RWPE2 (cell line): ENCODE data around the gene PBX2.

Experiments used
- ATAC-seq: fragments of 200-7000 bp; cut with Tn5 transposase; 3 replicates; pipeline ENCODE4 v1.9.1; 2021; ENCODE audit warnings: low read depth
- DNase-seq: peaks from one replicate; pipeline ENCODE4 v3.0.0-alpha.2; 2020; ENCODE audit warnings: low spot score
- H3K27ac ChIP-seq: fragments of 450-650 bp; 2 replicates; pipeline ENCODE4 v1.5.1; 2017; ENCODE audit warnings: mild to moderate bottlenecking; ENCODE audit not compliant: poor library complexity, severe bottlenecking
- H3K27me3 ChIP-seq: fragments of 250-450 bp; sonication (Bioruptor Pico); 2 replicates; pipeline ENCODE4 v1.5.1; 2021; ENCODE audit warnings: mild to moderate bottlenecking, moderate library complexity; ENCODE audit not compliant: insufficient read depth, poor library complexity, severe bottlenecking
- H3K36me3 ChIP-seq: fragments of 250-450 bp; sonication (Bioruptor Pico); 2 replicates; pipeline ENCODE4 v1.5.1; 2020; ENCODE audit warnings: low read depth, mild to moderate bottlenecking, moderate library complexity
- H3K4me1 ChIP-seq: fragments of 250-450 bp; sonication (Bioruptor Pico); 2 replicates; pipeline ENCODE4 v1.5.1; 2021; ENCODE audit warnings: mild to moderate bottlenecking, moderate library complexity; ENCODE audit not compliant: insufficient read depth, poor library complexity, severe bottlenecking
- H3K4me3 ChIP-seq: fragments of 250-450 bp; sonication (Bioruptor Pico); 2 replicates; pipeline ENCODE4 v1.5.1; 2021; ENCODE audit warnings: mild to moderate bottlenecking, moderate library complexity; ENCODE audit not compliant: severe bottlenecking
- H3K9me3 ChIP-seq: fragments of 250-450 bp; sonication (Bioruptor Pico); 2 replicates; pipeline ENCODE4 v1.5.1; 2021; ENCODE audit warnings: mild to moderate bottlenecking, moderate library complexity; ENCODE audit not compliant: severe bottlenecking
- CTCF ChIP-seq: fragments of 450-650 bp; IDR thresholded peaks from one replicate; pipeline ENCODE4 v1.5.1; 2017; ENCODE audit warnings: mild to moderate bottlenecking, moderate library complexity; ENCODE audit not compliant: poor library complexity, severe bottlenecking

The PBX2 gene

DNA sequence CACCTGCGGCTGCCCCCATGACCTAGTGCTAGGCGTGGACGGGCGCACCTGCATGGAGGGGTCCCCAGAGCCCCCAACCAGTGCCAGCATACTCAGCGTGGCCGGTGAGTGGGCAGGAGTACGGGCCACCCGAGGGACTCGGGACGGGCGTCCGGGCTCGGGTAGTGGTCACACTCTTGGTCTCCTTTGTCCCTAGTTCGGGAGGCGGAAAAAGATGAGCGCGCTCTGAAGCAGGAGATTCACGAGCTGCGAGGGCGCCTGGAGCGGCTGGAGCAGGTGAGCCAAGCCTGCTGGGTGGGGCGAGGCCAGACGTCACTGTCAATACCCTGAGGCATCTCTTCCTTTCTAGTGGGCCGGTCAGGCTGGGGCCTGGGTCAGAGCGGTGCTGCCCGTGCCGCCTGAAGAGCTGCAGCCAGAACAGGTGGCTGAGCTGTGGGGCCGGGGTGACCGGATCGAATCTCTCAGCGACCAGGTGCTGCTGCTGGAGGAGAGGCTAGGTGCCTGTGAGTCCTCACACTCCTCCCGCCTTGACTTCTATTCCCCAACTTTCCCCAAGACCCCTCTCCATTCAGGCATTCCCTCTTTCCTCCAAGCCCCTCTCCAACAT is 22.7 kb downstream of the PBX2 start:
- no peak overlapping the region for H3K4me3 ChIP-seq
- no peaks in the 10 kb centered on the region for H3K4me1 ChIP-seq
- H3K27ac ChIP-seq: no peak overlapping the region
- H3K9me3 ChIP-seq: no peaks in the 10 kb centered on the region
- H3K36me3 ChIP-seq: peaks cover 44% of the 10 kb centered on the region
- DNase-seq (no peak), ATAC-seq (no peak)
- no peak for TF ChIP-seq CTCF
- H3K27me3 ChIP-seq: no peaks in the 10 kb centered on the region

DNA sequence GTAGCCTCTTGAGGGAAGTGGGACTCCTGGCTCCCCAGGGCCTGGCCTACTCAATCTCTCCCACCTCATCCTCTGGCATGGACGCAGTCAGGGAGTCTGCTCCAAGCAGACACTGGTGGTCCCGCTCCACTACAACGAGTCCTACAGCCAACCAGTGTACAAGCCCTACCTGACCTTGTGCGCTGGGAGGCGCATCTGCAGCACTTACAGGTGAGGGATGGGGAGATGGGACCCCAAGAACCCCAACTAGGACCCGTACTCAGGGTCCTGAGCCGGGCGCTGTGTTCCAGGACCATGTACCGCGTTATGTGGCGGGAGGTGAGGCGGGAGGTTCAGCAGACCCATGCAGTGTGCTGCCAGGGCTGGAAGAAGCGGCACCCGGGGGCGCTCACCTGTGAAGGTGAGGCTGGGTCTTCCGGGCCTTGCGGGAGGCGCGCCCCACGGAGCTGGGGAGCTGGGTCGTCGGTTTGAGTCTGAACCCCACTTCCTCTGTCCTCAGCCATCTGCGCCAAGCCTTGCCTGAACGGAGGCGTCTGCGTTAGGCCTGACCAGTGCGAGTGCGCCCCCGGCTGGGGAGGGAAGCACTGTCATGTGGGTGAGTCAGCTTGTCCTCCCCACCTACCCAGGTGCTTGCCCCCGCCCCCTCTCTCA is 23.5 kb downstream of the PBX2 start:
- H3K9me3 ChIP-seq: no peaks in the 10 kb centered on the region
- peaks cover 44% of the 10 kb centered on the region for H3K36me3 ChIP-seq
- no peaks in the 10 kb centered on the region for H3K4me1 ChIP-seq
- no peak overlapping the region for H3K27ac ChIP-seq
- no peak overlapping the region for H3K4me3 ChIP-seq
- no peak for ATAC-seq
- no peaks in the 10 kb centered on the region for H3K27me3 ChIP-seq
- no peak for DNase-seq
- TF ChIP-seq CTCF: no peak

DNA sequence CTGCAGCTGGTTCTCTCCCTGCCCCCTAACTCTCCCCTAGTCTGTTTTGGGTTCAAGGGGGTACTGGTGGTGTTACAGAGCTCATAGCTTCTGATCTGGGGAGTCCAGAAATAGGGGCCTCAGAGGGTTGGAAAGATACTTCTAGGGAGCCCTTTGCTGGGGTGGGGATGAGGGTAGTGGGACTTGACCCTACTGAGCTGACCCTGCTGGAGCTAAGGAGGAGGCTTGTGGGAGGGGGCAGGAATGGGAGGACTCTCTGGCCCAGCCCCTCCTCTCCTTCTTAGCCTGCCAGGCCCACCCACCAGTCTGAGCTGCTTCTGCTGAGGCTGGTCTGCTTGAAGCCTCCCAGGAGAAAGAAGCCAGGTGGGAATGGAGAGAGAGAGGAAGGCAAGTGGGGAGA is 25.7 kb downstream of the PBX2 start, which contains the start of gene EGFL8:
EGFL8 (plus strand) TSS at position 301 of the 400 bp plus-strand sequence. CDS start 1,571 bp downstream, outside the sequence.
- Histone ChIP-seq H3K27me3 (no peaks in the 10 kb centered on the region), H3K9me3 (no peaks in the 10 kb centered on the region), H3K4me3 (no peak within 1 kb of the TSS), H3K36me3 (peaks cover 37% of the 10 kb centered on the region), H3K4me1 (no peaks in the 10 kb centered on the region), H3K27ac (no peak within 1 kb of the TSS)
- DNase-seq: no peak
- ATAC-seq: no peak
- no peak for TF ChIP-seq CTCF

- no peak for DNase-seq
- H3K27me3 ChIP-seq: no peaks in the 10 kb centered on the region
- TF ChIP-seq CTCF: no peak
- H3K27ac ChIP-seq: no peak overlapping the region
- H3K9me3 ChIP-seq: no peaks in the 10 kb centered on the region
- no peak overlapping the region for H3K4me3 ChIP-seq
- ATAC-seq: no peak
- H3K36me3 ChIP-seq: peaks cover 36% of the 10 kb centered on the region
- H3K4me1 ChIP-seq: no peaks in the 10 kb centered on the region
Measured at GRCh38 chr6:32163559-32164258, 26.3 kb downstream of the PBX2 start.
